ENCODE measurements around the gene ADGRL1.

DNA sequence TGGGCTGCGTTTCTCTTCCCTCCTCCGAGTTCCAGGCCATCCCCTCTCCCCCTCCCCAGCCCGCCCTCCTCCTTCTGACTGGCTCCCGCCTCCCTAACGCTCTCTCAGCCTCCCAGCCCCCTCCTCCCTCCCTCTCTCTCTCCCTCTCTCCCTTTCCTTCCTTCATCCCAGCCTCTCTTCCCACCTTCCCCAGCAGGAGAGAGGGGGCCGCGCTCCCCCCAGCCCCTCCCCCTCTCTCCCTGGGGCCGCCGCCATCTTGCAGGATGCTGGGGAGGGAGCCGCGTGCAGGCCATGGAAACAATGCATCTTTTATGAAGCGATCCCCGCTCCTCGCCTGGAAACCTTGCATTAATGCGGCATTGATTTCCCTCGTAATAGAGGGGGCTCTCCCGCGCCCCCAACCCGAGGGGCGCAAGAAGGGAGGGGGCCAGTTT, 42.6 kb upstream of the ADGRL1 start:
- TF ChIP-seq, protein P1, sequence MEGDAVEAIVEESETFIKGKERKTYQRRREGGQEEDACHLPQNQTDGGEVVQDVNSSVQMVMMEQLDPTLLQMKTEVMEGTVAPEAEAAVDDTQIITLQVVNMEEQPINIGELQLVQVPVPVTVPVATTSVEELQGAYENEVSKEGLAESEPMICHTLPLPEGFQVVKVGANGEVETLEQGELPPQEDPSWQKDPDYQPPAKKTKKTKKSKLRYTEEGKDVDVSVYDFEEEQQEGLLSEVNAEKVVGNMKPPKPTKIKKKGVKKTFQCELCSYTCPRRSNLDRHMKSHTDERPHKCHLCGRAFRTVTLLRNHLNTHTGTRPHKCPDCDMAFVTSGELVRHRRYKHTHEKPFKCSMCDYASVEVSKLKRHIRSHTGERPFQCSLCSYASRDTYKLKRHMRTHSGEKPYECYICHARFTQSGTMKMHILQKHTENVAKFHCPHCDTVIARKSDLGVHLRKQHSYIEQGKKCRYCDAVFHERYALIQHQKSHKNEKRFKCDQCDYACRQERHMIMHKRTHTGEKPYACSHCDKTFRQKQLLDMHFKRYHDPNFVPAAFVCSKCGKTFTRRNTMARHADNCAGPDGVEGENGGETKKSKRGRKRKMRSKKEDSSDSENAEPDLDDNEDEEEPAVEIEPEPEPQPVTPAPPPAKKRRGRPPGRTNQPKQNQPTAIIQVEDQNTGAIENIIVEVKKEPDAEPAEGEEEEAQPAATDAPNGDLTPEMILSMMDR (IDR thresholded peaks at IDR 0.05): no peak
- TF ChIP-seq POLR2A (IDR thresholded peaks at IDR 0.05): no peak

Measured in heart left ventricle (tissue), 13 donors.